ENCODE data around the gene HSPA1A.

HSPA1A gene

DNA sequence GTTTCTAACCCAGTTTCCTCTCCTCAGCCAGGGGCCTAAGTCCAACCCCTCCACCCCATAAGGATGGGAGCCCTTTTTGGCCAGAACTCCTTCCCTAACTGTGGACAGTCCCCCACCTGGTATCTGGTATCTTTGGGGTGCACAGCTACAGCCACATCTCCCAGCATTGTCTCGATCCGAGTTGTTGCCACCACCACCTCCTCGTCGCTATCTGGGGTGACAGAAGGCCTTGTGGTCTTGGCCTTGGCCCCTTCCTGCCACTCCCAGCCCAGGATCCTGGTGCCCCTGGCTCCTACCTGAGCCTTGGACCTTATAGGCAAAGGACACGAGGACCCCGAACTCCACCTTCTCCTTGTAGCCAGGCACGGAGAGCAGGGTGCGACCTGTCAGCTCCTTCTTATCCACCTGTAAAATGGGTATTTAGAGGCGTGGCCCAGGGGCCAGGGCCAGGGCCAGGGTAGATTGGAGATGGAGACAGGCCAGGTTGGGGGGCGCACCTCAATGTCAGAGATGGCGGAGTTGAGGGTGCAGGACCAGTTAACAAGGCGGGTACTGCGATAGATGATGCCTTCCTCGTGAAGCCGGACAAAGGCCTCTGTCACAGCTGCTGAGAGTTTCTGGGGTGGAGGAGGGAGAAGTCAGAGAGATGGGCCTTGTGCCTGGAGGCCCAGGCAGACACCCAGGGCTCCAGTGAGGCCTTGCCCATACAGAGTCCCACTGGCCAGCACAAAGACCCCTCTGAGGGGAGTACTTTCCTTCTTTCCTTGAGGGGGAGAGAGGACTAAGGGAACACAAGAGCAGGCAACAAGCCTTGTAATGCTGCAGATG lies 31.0 kb upstream of the HSPA1A start (continued):
- TF ChIP-seq, protein P1, sequence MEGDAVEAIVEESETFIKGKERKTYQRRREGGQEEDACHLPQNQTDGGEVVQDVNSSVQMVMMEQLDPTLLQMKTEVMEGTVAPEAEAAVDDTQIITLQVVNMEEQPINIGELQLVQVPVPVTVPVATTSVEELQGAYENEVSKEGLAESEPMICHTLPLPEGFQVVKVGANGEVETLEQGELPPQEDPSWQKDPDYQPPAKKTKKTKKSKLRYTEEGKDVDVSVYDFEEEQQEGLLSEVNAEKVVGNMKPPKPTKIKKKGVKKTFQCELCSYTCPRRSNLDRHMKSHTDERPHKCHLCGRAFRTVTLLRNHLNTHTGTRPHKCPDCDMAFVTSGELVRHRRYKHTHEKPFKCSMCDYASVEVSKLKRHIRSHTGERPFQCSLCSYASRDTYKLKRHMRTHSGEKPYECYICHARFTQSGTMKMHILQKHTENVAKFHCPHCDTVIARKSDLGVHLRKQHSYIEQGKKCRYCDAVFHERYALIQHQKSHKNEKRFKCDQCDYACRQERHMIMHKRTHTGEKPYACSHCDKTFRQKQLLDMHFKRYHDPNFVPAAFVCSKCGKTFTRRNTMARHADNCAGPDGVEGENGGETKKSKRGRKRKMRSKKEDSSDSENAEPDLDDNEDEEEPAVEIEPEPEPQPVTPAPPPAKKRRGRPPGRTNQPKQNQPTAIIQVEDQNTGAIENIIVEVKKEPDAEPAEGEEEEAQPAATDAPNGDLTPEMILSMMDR (tag by site-specific recombination; IDR thresholded peaks at IDR 0.05), result no peak
- TF ChIP-seq ZSCAN23 (tag by site-specific recombination; IDR thresholded peaks at IDR 0.05) (no peak), HOXD13 (CRISPR knock-in tag; IDR thresholded peaks at IDR 0.05; ENCODE audit: borderline replicate concordance) (no peak), ZNF404 (tag by site-specific recombination; IDR thresholded peaks at IDR 0.05) (no peak), ZNF544 (tag by site-specific recombination; IDR thresholded peaks at IDR 0.05) (no peak), ZNF184 (tag by site-specific recombination; IDR thresholded peaks at IDR 0.05) (no peak), SCRT1 (tag by site-specific recombination; IDR thresholded peaks at IDR 0.05; ENCODE audit: borderline replicate concordance) (no peak), ZNF112 (tag by site-specific recombination; IDR thresholded peaks at IDR 0.05) (no peak)
- TF ChIP-seq, protein P2, sequence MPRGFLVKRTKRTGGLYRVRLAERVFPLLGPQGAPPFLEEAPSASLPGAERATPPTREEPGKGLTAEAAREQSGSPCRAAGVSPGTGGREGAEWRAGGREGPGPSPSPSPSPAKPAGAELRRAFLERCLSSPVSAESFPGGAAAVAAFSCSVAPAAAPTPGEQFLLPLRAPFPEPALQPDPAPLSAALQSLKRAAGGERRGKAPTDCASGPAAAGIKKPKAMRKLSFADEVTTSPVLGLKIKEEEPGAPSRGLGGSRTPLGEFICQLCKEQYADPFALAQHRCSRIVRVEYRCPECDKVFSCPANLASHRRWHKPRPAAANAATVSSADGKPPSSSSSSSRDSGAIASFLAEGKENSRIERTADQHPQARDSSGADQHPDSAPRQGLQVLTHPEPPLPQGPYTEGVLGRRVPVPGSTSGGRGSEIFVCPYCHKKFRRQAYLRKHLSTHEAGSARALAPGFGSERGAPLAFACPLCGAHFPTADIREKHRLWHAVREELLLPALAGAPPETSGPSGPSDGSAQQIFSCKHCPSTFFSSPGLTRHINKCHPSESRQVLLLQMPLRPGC (tag by site-specific recombination; IDR thresholded peaks at IDR 0.05), result no peak
- TF ChIP-seq, protein P3, sequence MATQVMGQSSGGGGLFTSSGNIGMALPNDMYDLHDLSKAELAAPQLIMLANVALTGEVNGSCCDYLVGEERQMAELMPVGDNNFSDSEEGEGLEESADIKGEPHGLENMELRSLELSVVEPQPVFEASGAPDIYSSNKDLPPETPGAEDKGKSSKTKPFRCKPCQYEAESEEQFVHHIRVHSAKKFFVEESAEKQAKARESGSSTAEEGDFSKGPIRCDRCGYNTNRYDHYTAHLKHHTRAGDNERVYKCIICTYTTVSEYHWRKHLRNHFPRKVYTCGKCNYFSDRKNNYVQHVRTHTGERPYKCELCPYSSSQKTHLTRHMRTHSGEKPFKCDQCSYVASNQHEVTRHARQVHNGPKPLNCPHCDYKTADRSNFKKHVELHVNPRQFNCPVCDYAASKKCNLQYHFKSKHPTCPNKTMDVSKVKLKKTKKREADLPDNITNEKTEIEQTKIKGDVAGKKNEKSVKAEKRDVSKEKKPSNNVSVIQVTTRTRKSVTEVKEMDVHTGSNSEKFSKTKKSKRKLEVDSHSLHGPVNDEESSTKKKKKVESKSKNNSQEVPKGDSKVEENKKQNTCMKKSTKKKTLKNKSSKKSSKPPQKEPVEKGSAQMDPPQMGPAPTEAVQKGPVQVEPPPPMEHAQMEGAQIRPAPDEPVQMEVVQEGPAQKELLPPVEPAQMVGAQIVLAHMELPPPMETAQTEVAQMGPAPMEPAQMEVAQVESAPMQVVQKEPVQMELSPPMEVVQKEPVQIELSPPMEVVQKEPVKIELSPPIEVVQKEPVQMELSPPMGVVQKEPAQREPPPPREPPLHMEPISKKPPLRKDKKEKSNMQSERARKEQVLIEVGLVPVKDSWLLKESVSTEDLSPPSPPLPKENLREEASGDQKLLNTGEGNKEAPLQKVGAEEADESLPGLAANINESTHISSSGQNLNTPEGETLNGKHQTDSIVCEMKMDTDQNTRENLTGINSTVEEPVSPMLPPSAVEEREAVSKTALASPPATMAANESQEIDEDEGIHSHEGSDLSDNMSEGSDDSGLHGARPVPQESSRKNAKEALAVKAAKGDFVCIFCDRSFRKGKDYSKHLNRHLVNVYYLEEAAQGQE (tag by site-specific recombination; IDR thresholded peaks at IDR 0.05), result no peak

DNA sequence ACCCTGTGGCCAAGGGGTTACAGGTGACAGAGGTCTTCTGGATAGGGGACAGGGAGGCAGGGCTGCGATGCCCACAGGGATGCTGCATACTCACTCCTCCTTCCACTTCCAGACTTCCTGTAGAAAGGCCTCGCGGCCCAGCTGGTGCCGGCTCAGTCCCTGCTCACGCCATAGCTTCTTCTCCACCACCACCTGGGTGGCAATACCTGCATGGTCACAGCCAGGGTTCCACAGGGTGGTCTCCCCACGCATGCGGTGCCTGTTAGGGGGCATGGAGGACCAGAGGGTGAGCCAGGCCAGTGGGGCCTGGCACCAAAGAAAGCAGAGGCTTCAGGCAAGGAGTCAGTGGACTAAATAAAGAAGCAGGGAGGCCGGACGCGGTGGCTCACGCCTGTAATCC lies 29.9 kb upstream of the HSPA1A start:
- Histone ChIP-seq H3K4me1 (ENCODE audit: control insufficient read depth, insufficient read depth, low read length) (no peaks in the 10 kb centered on the region), H3K36me3 (ENCODE audit: control insufficient read depth in 2 of 2, insufficient read depth in 1 of 2, low read length in 2 of 2) (peaks cover 20 to 67% of the 10 kb centered on the region in 2 experiments), H3K9me3 (ENCODE audit: control insufficient read depth, insufficient read depth, low read depth, low read length) (no peaks in the 10 kb centered on the region), H3K27ac (ENCODE audit: extremely low read depth, low read depth, low read length) (no peak overlapping the region), H3K4me3 (ENCODE audit: low read depth, low read length) (no peak overlapping the region)
- CTCF ChIA-PET, result interaction anchor here (1.2 to 1.9 kb wide), 2 partner anchors 10 to 16 kb away, joined by 6 to 10 read pairs; partner anchors contain the start of gene VARS1
- POLR2A ChIA-PET, result interaction anchor here (0.5 to 1.2 kb wide), 4 partner anchors 8 to 50 kb away, joined by 3 to 4 read pairs (median 3); partner anchors contain the start of genes LSM2 and VWA7
- TF ChIP-seq, protein P4, sequence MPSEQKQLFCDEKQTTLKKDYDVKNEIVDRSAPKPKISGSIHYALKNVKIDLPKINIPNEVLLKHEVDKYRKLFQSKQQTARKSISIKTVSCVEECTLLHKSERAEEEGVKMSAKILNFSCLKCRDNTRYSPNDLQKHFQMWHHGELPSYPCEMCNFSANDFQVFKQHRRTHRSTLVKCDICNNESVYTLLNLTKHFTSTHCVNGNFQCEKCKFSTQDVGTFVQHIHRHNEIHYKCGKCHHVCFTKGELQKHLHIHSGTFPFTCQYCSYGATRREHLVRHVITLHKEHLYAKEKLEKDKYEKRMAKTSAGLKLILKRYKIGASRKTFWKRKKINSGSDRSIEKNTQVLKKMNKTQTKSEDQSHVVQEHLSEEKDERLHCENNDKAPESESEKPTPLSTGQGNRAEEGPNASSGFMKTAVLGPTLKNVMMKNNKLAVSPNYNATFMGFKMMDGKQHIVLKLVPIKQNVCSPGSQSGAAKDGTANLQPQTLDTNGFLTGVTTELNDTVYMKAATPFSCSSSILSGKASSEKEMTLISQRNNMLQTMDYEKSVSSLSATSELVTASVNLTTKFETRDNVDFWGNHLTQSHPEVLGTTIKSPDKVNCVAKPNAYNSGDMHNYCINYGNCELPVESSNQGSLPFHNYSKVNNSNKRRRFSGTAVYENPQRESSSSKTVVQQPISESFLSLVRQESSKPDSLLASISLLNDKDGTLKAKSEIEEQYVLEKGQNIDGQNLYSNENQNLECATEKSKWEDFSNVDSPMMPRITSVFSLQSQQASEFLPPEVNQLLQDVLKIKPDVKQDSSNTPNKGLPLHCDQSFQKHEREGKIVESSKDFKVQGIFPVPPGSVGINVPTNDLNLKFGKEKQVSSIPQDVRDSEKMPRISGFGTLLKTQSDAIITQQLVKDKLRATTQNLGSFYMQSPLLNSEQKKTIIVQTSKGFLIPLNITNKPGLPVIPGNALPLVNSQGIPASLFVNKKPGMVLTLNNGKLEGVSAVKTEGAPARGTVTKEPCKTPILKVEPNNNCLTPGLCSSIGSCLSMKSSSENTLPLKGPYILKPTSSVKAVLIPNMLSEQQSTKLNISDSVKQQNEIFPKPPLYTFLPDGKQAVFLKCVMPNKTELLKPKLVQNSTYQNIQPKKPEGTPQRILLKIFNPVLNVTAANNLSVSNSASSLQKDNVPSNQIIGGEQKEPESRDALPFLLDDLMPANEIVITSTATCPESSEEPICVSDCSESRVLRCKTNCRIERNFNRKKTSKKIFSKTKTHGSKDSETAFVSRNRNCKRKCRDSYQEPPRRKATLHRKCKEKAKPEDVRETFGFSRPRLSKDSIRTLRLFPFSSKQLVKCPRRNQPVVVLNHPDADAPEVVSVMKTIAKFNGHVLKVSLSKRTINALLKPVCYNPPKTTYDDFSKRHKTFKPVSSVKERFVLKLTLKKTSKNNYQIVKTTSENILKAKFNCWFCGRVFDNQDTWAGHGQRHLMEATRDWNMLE (tag by site-specific recombination; conservative IDR thresholded peaks at IDR 0.05; ENCODE audit: low read depth), result no peak
- TF ChIP-seq ZNF548 (tag by site-specific recombination; IDR thresholded peaks at IDR 0.05), result no peak
- TF ChIP-seq, protein P3 (tag by site-specific recombination; IDR thresholded peaks at IDR 0.05), result no peak
- TF ChIP-seq ZNF121 (tag by site-specific recombination; IDR thresholded peaks at IDR 0.05), result no peak
- no peak for TF ChIP-seq ZNF660 (tag by site-specific recombination; IDR thresholded peaks at IDR 0.05)
- TF ChIP-seq ZNF768 (tag by site-specific recombination; IDR thresholded peaks at IDR 0.05), result no peak
- TF ChIP-seq KLF9 (tag by site-specific recombination; IDR thresholded peaks at IDR 0.05; ENCODE audit: low read depth), result no peak
- no peak for TF ChIP-seq ZNF19 (tag by site-specific recombination; IDR thresholded peaks at IDR 0.05; ENCODE audit: low read depth)
- TF ChIP-seq, protein P5, sequence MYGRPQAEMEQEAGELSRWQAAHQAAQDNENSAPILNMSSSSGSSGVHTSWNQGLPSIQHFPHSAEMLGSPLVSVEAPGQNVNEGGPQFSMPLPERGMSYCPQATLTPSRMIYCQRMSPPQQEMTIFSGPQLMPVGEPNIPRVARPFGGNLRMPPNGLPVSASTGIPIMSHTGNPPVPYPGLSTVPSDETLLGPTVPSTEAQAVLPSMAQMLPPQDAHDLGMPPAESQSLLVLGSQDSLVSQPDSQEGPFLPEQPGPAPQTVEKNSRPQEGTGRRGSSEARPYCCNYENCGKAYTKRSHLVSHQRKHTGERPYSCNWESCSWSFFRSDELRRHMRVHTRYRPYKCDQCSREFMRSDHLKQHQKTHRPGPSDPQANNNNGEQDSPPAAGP (tag by site-specific recombination; IDR thresholded peaks at IDR 0.05), result no peak

Data from HEK293 (cell line).